ENCODE results near the gene AKAP9.
"Not testable (repeated sequence)": the region's sequence is repeated elsewhere in the genome, so short reads cannot be mapped to it uniquely, and the experiment has no call there.

Gene AKAP9

DNA sequence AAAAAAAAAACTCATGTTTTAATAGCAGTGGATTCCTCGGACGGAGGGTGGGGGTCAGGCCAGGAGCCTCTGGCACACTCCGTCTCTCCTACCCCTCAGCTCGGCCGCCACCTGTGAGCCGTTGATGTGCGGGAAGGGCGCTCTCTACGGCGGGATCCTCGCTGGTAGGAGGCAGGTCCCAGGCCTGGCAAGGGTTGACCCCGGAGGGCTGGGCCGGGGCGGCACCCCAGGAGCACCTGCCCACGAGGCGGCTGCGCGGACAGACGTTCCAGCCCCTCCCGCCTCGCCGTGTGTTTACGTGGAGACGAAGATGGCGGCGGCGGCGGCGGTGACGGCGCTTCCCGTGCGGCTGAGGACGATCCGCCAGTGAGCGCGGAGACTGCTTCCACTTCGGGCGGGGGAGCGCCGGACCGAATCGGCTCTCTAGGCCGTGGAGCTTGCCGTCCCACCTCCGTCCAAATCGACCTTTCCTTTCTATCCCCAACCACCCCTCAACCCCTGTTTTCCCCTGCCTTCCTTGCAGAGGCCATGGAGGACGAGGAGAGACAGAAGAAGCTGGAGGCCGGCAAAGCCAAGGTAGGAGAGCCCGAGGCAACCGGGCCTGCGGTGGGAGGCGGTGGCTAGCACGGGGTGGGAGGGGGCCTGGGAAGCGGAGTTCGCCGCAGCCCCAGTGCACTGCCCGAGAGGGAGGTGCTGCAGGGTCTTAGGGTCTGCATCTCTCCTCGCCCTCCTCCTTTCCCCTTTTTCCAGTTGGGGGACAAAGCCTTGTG lies at the start of gene AKAP9:
TSS of gene AKAP9 (plus strand) at position 291 of the 770 bp plus-strand sequence. CDS start at position 529, 238 bp downstream.
- peak; percentile 94 for DNase-seq

DNA sequence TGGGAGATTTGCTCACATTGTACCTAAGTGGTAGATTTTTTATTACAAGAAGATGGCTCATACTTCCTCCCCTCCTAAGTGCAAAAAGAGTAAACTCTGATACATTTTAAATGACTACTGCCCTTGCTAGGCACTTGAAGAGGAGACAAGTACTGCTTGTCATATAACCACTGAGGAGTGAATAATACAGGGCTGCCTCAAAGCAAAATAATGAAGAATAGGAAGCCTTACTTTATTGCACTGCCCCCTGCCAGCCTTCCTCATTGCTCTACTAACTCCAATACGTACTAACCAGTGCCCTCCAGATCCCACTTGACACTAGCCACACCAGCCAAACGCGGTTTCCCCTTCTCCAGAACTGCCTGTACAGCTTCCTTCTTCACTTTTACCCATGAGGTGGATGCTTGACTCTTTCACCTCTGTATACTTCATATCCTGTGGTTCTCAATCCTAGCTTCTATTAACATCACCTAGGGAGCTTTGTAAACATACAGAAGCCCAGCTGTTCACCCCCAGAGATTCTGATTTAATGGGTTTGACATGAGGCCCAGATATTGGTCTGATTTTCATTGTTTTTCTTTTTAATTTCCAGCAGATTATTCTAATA lies 48.5 kb upstream of the AKAP9 start:
- DNase-seq, result no peak

DNA sequence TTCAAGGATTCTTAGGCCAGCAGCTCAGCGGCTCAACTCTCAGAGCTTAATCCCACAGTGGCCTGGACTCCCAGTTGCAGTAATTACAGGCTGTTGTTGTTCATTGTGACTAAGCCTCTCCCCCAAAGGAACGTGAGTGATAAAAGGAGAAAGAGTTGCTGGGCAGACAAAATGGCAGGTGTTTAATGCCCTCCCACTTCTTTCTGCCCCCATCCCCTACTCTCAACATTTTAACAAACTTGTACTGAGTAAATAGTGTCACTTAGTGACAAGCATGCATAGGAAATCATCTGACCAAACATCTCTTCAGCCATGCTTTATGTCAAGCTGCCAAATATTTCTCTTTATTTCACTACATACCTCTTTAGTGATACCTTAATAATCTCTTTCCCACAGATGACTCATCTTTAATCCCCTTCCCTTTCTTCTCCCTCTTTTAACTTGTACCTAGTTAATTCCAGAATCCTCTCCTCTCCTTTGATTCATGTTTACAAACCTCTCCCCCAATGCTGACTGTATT lies 47.8 kb upstream of the AKAP9 start:
- peak; percentile 76 for DNase-seq

DNA sequence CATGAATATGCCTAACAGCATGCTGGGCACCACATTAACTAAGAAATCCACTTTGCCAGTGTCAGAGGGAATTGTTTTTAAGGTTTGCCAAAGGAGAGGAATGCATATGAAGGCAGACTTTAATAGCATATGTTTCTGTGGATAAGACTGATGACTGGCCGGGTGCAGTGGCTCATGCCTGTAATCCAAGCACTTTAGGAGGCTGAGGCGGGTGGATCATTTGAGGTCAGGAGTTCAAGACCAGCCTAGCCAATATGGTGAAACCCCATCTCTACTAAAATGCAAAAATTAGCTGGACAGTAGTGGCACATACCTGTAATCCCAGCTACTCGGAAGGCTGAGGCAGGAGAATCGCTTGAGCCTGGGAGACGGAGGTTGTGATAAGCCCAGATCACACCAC lies 47.0 kb upstream of the AKAP9 start:
- DNase-seq, result not testable (repeated sequence)

DNA sequence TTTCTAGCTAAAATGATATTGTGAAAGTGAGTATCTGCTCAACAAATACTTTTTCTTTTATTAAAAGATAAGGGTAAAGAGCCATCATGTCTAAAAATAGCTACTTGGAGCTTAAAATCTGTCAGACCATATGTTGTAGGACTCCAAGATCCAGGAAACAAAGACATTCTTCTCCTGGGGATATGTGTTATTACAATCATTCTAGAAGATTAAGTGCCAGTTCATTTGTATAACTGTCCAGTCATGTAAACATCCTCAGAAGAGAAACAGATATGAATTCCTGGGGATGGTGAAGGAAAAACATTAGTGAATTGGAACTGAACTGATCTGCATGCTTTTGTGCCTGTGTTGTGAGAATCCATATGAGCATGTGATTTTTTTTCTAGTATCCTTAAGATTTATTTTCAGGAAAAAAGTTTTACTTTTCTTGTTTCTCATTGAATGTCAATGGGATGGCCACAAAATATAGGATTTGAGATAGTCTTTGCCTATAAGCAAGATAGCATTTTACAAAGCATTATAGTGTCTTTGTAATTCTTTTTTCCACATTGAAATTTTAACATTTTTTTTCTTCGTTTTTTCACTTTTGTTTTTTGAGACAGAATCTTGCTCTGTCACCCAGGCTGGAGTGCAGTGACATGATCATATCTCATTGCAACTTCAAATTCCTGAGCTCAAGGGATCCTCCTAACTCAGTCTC lies 45.7 kb upstream of the AKAP9 start:
- DNase-seq, result no peak

DNA sequence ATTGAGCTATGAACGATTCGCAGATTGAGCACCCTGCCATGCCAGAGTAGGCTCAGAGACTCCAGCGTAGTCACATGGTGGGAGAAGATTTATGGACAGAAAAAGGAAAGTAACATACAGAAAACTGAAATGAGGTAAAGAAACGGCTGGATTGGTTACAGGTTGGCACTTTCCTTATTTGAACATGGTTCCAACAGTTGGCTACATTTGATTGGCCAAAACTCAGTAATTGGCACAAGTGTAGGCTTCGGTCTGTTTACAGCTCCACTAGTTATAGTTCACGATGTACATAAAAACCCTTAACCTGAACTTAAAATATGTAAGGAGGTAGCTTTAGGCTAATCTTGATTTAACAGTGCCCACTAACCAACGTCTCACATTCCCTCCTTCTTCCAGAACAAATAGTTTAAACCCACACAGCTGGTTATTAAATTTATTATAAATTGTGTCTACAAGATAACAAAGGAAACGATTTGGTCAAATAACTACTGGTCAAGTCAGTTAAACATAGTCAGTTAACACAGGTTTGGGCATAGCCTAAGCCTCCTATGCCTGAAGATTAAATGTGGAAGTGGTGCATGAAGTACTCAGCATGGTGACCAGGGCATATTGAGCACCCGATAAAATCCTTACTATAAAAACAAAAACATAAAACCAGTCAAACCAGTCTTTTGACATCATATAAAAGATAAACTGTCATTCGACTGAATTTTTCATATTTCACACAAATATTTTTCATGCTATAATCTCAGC lies 42.2 kb upstream of the AKAP9 start:
- DNase-seq, result no peak

DNA sequence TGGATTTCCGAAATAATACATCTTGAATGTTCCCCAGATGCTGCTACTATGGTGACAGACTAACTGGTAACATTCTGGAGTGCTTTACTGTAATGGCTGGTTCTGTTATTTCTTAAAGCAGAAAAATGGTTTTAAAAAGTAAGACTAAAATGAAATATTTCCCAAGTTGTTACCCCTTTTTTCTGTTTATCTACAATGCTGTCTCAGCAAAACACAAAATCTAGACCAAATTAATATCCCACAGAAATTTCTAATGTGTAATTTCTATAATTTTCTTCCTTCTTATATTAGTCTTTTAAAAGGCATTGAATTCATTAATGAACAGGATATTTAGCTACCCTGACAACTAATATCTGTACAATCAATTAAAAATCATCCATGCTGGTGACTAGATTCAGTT lies 41.1 kb upstream of the AKAP9 start:
- DNase-seq, result no peak

DNA sequence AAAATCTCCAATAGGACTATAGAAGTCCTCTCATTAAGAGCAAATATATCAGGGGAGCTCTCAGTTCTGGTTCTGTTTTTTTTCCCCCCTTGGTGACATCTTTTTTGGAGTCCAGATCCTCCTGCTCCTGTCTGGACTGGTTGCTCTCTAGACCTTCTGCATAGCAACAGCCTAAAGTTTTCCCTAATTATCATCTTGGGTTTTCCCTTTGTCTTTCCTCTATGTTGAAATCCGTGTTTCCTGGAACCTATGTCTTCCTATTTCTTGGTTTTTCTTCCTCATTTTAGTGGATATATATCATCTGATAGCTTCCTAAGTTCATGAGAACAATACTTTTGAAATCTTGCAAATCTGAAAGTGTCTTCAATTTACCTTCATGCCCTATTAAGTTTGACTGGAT lies 30.5 kb upstream of the AKAP9 start:
- no peak for DNase-seq

DNA sequence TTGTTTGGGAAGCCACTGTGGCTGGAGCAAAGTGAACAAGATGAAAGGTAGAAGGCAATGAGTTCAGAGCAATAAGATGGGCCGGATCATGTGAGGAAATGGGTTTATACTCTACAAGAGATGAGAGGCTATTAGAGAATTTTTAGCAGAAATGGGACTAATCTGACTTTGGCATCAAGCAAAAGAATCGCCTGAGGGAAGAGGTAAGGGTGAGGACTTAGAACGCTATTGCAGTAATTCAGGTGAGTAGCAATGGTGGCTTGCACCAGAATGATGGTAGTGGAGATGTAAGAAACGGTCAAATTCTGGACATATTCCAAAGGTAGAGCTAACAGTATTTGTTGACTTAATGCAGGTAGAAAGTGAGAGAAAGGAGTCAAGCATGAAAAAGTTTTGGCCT lies 29.5 kb upstream of the AKAP9 start:
- DNase-seq, result no peak

DNA sequence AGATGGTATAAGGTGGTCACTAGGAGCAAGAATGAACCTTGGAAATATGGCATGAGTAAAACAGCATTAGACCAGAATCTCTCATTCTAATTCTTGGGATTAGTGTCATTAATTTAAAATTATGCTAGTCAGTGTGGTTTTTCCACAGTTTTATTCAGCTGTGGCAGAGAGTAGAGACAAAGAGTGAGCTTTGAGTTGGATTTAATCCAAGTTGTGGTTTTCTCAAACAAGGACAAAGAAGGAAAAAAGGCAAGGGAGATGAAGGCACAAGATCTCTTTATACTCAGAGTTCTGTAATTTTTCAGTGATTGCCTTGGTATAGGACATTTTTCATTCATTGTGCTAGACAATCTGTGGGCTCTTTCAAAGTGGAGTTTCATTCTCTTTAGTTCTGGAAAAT lies 28.2 kb upstream of the AKAP9 start:
- DNase-seq, result no peak

DNA sequence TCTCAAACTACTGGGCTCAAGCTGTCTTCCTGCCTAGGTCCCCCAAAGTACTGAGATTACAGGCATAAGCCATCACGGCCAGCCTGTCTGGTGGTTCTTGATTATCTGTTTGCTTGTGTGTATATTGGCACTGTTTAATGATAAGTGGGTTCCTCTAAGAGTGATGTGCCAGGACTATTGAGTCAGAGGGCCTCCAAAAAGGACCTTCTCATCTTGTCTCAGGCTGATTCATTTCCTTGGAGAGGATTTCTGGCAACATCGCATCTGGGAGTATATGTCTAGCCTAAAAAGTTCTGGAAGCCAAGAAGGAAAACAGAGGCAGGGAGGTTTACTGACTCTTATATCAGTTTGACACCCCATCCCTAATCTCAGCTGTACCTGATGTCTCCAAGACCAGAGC lies 27.1 kb upstream of the AKAP9 start:
- no peak for DNase-seq

DNA sequence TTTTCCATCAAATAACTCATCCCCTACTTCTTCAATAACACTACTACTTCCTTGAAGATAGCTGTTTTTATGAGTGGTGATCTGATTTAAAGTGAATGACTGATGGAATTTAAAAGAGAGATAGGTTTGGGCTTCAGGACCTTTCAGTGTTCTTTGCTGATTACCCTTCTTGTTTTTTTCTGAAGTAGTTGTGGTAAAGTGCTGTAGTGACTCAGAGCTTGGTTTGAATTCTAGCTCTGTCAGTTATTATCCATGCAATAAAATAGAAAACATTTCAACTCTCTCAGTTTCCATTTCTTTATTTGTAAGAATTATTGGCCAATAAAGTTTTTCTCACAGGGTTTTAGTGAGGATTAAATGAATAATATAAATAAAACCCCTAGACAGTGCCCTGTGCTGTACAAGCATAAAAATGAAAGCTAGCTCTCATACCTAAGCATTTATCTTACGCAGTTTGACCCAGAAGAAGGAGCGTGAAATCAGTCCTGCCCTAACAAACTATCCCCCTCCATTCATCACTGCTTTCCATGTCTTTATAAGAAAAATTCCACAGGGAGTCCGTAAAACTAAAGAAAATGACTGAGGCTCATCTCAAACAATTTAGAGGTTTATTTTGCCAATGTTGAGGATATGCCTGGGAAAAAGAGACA lies 25.1 kb upstream of the AKAP9 start:
- DNase-seq, result no peak

DNA sequence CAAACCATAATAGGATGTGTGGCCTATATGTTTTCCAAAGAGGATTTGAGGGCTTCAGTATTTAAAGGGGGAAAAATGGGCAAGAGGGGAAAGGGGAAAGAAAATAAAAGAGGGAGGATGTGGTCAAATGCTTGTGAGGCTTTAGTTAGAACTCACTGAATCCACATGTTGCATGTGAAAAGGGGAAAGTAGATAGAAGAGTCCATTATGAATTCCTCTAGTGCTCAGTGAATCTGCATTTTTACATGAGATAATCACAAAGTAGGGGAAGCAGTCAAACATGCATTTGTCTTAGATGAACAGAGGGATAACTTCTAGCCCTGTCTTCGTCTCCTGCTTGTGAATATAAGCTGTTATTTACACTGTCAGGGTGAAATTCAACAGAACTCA lies 24.6 kb upstream of the AKAP9 start:
- no peak for DNase-seq

DNA sequence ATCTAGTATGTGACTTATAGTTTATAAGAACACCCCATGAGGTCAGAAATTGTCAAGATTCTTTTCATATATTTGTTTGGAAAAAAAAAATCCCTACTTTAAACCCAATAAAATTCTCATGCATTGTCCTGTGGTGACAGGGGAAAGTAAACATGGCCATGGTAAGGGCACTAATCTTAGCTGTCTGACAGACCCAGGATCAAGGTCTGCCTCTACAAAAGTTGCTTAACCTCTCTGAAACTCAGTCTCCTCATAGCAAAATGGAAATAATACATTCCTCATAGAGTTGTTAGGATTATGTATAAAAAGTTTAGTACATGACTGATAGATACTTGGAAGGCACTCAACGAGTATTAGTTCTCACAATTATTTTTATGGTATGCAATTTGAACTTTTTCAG lies 22.3 kb upstream of the AKAP9 start:
- DNase-seq, result no peak

DNA sequence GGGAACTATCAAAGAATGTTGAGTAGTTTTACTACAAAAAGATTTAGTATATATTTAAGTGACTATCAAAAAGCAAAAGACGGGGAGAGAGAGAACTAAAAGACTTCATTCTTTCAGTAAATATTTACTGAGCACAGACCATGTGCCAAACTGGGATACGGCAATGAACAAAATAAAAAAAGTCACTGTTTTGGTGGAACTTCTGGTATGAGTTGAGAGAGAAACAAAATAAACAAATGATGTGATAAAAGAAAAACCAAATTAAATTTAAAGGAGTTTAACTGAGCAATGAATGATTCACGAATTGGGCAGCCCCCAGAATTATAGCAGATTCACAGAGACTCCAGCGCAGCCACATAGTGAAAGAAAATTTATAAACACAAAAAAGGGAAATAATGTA lies 17.8 kb upstream of the AKAP9 start:
- no peak for DNase-seq

DNA sequence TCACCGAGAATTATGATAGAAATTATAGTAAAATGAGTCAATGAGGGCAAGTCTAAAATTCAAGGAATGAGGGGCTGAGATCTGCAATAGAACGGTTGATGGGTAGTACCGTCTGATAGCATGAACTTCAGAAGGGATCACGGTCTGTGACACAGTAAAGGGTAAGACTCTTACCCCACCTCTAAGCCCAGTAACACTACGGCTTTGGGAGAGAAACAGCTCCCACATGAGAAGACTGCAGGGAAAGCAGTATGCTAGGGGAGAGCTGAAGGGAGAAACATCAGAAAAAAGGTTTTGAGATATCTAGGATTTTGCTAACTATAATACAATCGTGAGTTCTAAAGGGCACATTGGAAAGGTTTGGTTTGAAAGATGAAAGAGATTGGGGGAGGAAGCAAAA lies 12.8 kb upstream of the AKAP9 start:
- no peak for DNase-seq

DNA sequence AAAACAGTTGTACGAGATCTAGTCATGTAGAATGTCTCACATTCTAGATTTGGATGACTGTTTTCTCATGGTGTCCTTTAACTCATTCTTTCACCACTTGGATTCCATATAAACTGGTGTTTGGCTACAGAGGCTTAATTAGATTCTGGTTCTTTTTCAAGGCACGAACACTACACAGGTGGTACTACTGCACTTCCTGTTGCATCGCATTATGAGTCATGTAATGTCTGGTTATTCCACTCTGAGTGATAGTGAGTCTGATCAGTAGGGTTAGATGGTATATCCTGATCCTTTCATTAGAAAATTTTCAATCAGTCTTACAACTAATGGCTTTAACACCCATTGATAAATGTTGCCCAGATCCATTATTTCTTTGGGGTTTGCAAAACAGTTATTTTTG lies 11.2 kb upstream of the AKAP9 start:
- no peak for DNase-seq

DNA sequence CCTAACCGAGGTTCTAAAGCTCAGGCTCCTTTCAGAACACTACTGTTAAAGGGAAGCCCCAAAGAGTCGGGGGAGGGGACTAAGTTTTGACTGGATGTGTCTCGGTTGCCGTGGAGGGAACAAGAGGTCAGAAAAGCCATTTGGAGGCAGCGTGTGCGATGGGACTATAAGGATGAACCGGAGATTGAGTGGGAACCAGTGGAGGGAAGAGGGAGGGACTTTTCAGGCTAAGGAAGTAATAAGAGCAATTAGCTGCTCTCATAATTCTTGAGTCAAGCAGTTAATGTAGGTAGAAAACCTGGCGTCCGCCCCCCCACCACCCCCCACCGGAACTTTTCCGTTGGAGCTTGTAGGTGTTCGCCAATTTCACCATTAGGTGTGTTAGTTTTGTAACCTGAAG lies 491 bp upstream of the AKAP9 start:
- peak; percentile 63 for DNase-seq

DNA sequence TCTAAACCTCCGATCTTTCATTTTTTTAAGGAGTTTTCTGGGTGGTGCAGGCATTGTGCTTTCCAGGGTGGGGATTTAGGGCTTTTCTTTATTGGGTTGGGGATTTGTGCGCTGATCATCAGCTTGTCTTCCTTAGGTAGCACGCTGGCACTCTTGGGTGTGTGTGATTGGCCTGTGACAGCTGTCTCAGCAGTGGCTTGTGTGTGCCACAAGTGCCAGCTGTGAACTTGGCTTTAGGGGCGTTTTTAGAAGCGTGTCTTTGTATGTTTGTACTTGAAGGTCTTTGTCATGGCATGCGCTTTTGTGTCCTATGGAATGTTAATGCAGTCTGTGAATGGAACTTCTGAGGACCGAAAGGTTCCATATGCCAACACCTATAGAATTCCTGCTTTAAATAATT lies 788 bp downstream of the AKAP9 start:
- DNase-seq, result peak; percentile 66

DNA sequence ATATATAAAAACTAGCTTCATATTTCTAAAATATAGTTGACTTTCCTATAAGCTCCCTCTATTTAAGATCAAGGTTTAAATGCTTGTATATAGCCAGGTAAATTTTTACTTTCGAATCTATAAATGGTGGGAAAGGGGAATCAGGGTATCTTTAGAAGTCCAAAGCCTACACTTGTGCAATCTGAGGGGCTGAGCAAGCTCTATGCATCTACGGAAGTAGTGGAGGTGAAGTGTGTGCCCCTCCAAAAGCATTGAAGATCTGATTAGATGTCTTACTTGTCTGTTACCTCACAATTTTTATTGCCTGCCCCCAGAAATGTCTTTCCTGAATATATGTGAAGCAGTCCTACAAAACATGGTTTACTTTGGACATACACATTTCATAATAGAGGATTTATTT lies 1.6 kb downstream of the AKAP9 start:
- no peak for DNase-seq

DNA sequence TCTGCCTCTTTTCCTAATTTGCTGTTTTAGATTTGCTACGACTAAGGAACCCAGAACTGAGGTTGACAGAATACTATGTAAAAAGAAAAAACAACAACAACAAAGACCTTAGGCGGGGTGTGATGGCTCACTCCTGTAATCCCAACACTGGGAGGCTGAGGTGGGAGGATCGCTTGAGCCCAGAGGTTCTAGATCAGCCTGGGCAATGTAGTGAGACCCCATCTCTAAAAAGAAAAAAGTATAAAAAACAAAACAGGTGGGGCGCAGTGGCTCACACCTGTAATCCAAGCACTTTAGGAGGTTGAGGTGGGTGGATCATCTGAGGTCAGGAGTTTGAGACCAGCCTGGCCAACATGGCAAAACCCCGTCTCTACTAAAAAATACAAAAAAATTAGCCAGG lies 4.3 kb downstream of the AKAP9 start:
- DNase-seq, result not testable (repeated sequence)

DNA sequence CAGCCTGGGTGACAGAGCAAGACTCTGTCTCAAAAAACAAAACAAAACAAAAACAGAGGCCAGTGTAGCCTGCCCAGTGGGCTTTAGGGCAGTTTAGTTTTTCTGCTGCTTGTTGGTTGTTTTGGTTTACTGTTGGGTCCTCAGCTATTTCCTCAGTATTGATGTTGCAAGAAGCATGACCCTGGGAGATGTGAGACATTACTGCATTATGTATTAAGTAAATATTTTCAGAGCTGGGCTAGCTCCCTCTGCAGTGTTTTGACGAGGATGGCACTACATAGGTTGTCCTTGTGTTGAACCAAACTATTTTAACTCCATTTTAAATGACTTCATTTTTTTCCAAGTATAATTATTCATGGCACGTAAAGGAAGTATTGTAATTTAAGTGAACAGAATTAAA lies 4.8 kb downstream of the AKAP9 start:
- DNase-seq, result no peak

DNA sequence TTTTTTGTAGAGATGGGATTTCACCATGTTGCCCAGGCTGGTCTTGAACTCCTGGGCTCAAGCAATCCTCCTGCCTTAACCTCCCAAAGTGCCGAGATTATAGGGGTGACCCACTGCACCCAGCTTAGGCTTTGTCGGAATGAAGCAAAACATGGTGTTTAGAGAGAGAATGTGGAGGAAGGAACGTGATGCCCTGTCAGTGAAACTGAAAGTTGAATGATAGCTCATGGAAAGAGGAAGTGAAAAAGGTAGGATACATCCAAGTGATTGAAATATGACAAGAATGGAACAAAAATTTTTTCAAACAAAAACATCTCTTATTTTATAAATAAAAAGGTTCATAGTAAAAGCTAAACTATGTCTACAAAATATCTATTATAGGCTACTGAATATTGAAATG lies 5.9 kb downstream of the AKAP9 start:
- DNase-seq, result no peak

All from islet precursor cell (in vitro differentiated cells).